ENCODE results near the gene C1orf159. TPM values are rescaled to one million over a fixed set of nuclear protein-coding genes. Genes with fewer than 3 reads are reported as not detected.

The C1orf159 gene
- total and polyA plus RNA-seq, 2 of the 8 experiments (the other 6 are each of a cell fraction or from before 2014, with no cell fraction given) = 10.0 to 10.9 TPM

- Histone ChIP-seq H4K5ac (ENCODE audit: insufficient read length, low read depth, low read length) (no peak overlapping the region), H2BK12ac (ENCODE audit: low read depth, low read length) (no peak overlapping the region), H3K4me2 (ENCODE audit: insufficient read depth in 1 of 2, low read depth in 2 of 2, low read length in 2 of 2) (no peak overlapping the region), H4K20me1 (replicated peaks in 1 of 2; ENCODE audit: control insufficient read depth in 1 of 2, insufficient read depth in 2 of 2, low read length in 2 of 2) (peaks cover 0 to 3% of the 10 kb centered on the region in 2 experiments), H2BK120ac (replicated peaks; ENCODE audit: low read depth, low read length) (no peak overlapping the region), H3K27me3 (replicated peaks in 1 of 4; ENCODE audit: control insufficient read depth in 3 of 4, extremely low read depth in 1 of 4, insufficient read depth in 3 of 4, low read length in 3 of 4) (peaks cover 0 to 2% (median 0%) of the 10 kb centered on the region in 4 experiments; a peak in 1 of 7 replicates), H3K79me2 (ENCODE audit: control insufficient read depth in 1 of 2, insufficient read depth in 2 of 2, low read length in 2 of 2) (no peaks in the 10 kb centered on the region), H3K27ac (ENCODE audit: low read depth, low read length) (no peak overlapping the region), H3K79me1 (ENCODE audit: low read depth, low read length) (no peaks in the 10 kb centered on the region), H2BK5ac (ENCODE audit: low read depth, low read length) (no peak overlapping the region), H3K36me3 (ENCODE audit: control insufficient read depth in 2 of 4, insufficient read depth in 4 of 4, low read length in 3 of 4) (no peaks in the 10 kb centered on the region), H3K4ac (replicated peaks; ENCODE audit: insufficient read length, low read depth, low read length) (no peak overlapping the region), H2BK20ac (ENCODE audit: low read length) (no peak overlapping the region), H4K8ac (ENCODE audit: extremely low read depth, insufficient read depth, low read length) (peak overlapping the region; percentile 79; the same call in 1 of the 2 replicates), H3K23ac (ENCODE audit: insufficient read length) (no peak overlapping the region), H3K56ac (replicated peaks; ENCODE audit: insufficient read length, low read depth, low read length) (no peak overlapping the region), H3K14ac (ENCODE audit: insufficient read length) (no peak overlapping the region), H4K91ac (replicated peaks; ENCODE audit: insufficient read length, low read length) (no peak overlapping the region), H3K4me3 (ENCODE audit: extremely low read depth in 1 of 4, insufficient read depth in 2 of 4, low read depth in 3 of 4, low read length in 4 of 4) (no peak overlapping the region), H3K23me2 (ENCODE audit: low read depth, low read length) (no peaks in the 10 kb centered on the region), H3K9me3 (ENCODE audit: insufficient read depth in 2 of 2, low read depth in 1 of 2, low read length in 1 of 2) (peaks cover 0 to 16% of the 10 kb centered on the region in 2 experiments; a peak in 2 of 4 replicates), H2AK5ac (ENCODE audit: low read depth, low read length) (no peak overlapping the region), H2AFZ (ENCODE audit: low read length) (no peak overlapping the region), H3K18ac (ENCODE audit: extremely low read depth, low read length) (no peak overlapping the region), H3K4me1 (replicated peaks in 1 of 4; ENCODE audit: control insufficient read depth in 3 of 4, insufficient read depth in 4 of 4, low read length in 3 of 4) (no peaks in the 10 kb centered on the region), H3K9ac (replicated peaks in 1 of 4; ENCODE audit: extremely low read depth in 1 of 4, low read depth in 3 of 4, low read length in 3 of 4) (no peak overlapping the region), H2BK15ac (ENCODE audit: low read length) (no peak overlapping the region)
- WGBS, 2 experiments (ENCODE audit: extremely low coverage in 1 of 2, insufficient coverage in 1 of 2, insufficient read length in 1 of 2, insufficient replicate concordance in 2 of 2, low coverage in 1 of 2, low lambda C conversion rate in 2 of 2, missing lambda C conversion rate in 1 of 2) = 92% methylated on average over 41 of the region's 46 CpGs; no CpG with 5 or more reads in 1 of the 2 experiments
- no peak for FAIRE-seq
- no peak for DNase-seq (ENCODE audit: low read depth in 1 of 2, low spot score in 2 of 2)
- ChIA-PET POLR2A (ENCODE audit: partially characterized antibody) (interaction anchor here (1.1 to 1.3 kb wide), 2 partner anchors 13 to 15 kb away, joined by 3 to 5 read pairs; no protein-coding TSS in a partner anchor), CTCF (ENCODE audit: partially characterized antibody) (interaction anchor here (0.8 to 1.3 kb wide), 5 partner anchors 15 to 203 kb away, joined by 3 read pairs; partner anchors contain the start of gene RNF223)
- TF ChIP-seq SAP30 (IDR thresholded peaks at IDR 0.05; ENCODE audit: insufficient read depth, insufficient replicate concordance, low read length) (no peak), SP1 (IDR thresholded peaks at IDR 0.05; ENCODE audit: low read depth, low read length) (no peak), TAF1 (IDR thresholded peaks at IDR 0.05; ENCODE audit: low read depth, low read length) (no peak), RBBP5 (IDR thresholded peaks at IDR 0.05; ENCODE audit: borderline replicate concordance, low read depth, low read length) (no peak), EGR1 (IDR thresholded peaks at IDR 0.05; ENCODE audit: borderline replicate concordance, low read depth, low read length) (no peak), CTCF (IDR thresholded peaks at IDR 0.05; ENCODE audit: control extremely low read depth in 1 of 3, insufficient read depth in 1 of 3, low read depth in 1 of 3, low read length in 3 of 3) (no peak), USF2 (IDR thresholded peaks at IDR 0.05; ENCODE audit: low read length) (no peak), GTF2F1 (IDR thresholded peaks at IDR 0.05; ENCODE audit: borderline replicate concordance, low read depth, low read length) (no peak)
These were observed 26.8 kb downstream of the C1orf159 start for GRCh38 chr1:1088801-1089680.

Measured in H1 (cell line).